Pancreas (tissue), 10 donors: ENCODE data around the gene ARHGEF17. TPM values are rescaled to one million over a fixed set of nuclear protein-coding genes. Genes with fewer than 3 reads are reported as not detected.

ENCODE experiments used
- ATAC-seq, 4 donors: fragments of 200-7000 bp; cut with Tn5 transposase; one replicate each; pipeline versions ENCODE4 v1.8.0 to v1.9.1; 2020; ENCODE audit warnings: mild to moderate bottlenecking in 4 of 4, moderate library complexity in 4 of 4
- DNase-seq, 6 donors: peaks; one replicate each; pipeline ENCODE4 v3.0.0-alpha.2; 2020
- FAIRE-seq: peaks from 2 replicates; lab custom pipeline; 2012; peaks lifted over from hg19 to GRCh38; lab: Jason Lieb, UNC
- H3K27ac ChIP-seq, 4 donors: fragments of 200-600 bp; sonication (generic); 1 replicate in 3 of 4; 2 replicates in 1 of 4; pipeline versions ENCODE4 v1.5.0 to v1.8.0; 2020
- H3K27me3 ChIP-seq, 4 donors: fragments of 200-600 bp; one replicate each; pipeline ENCODE4 v1.8.0; 2021
- H3K36me3 ChIP-seq, 3 donors: fragments of 200-600 bp; sonication (generic) in 1 of 3; one replicate each; pipeline versions ENCODE4 v1.5.0 to v1.8.0; 2020 to 2021
- H3K4me1 ChIP-seq, 3 donors: fragments of 200-600 bp; one replicate each; pipeline ENCODE4 v1.8.0; 2021
- H3K4me3 ChIP-seq, 4 donors: fragments of 200-600 bp; sonication (generic) in 2 of 4; one replicate each; pipeline versions ENCODE4 v1.5.0 to v1.8.0; 2020 to 2021
- H3K9me3 ChIP-seq, 4 donors: fragments of 200-600 bp; one replicate each; pipeline ENCODE4 v1.8.0; 2021
- CTCF ChIP-seq, 4 donors: fragments of 200-600 bp; sonication (generic) in 3 of 4; IDR thresholded peaks; one replicate each; pipeline versions ENCODE4 v1.5.0 to v1.8.0; 2021; ENCODE audit warnings: antibody characterized with exemption in 4 of 4
- WGBS, 2 donors: extraction: QIAGEN DNeasy Blood & Tissue Kit; methylation state at CpG; one replicate each; pipeline ENCODE4 v1.1.7; 2013; 5-methylcytosine and 5-hydroxymethylcytosine counted together
- intact Hi-C, 3 donors: fragments of 100-400 bp; cut with DNase I; formaldehyde crosslinking; loops; one replicate each; pipeline versions ENCODE4 v1.11.1 to v1.14.2; 2022
- polyA plus RNA-seq, 2 donors: library from polyadenylated mRNA; stranded (reverse); fragments of 200-250 nt; gene quantifications; one replicate each; pipeline ENCODE4 v1.2.3, GENCODE V29; 2013
- total RNA-seq, 6 donors: library from RNA; stranded (reverse); fragmentation: NEBNext Ultra II Directional in 4 of 6; extraction: Animal tissue kit (Norgen Biotek cat#: 25700) in 4 of 6; gene quantifications; one replicate each; pipeline versions ENCODE4 v1.2.1 to v1.2.4, GENCODE V29; 2021 to 2023
- donor health status: healthy with polysubstance abuse.
- donor health status: DM: no; HTN: no; CAD: no; lungs with moderate emphysema.
- donor health status: DM: no; HTN: no; CAD: no.
- donor health status: control.
- donor health status: control.
- donor health status: Bipolar disorder and iron deficiency.
- donor health status: DM: yes; HTN: yes; CAD: no.
- donor health status: DM: no; HTN: no; CAD: no.
- donor health status: DM: no; HTN: no; CAD: no.
- donor health status: DM: yes; HTN: yes; CAD: no.

ARHGEF17 gene
- total and polyA plus RNA-seq, 8 donors = 7.0 to 24.0 (median 10.4) TPM

- Histone ChIP-seq H3K27ac (no peak overlapping the region), H3K4me3 (no peak overlapping the region), H3K36me3 (no peaks in the 10 kb centered on the region), H3K27me3 (no peaks in the 10 kb centered on the region), H3K9me3 (no peaks in the 10 kb centered on the region), H3K4me1 (no peaks in the 10 kb centered on the region)
- intact Hi-C loops = loop anchor here in 1 of 3 donors (10.0 kb wide), 1 partner anchor 97 kb away; no protein-coding TSS in a partner anchor
- WGBS, 2 donors = 86 to 90% methylated on average over 3 of the region's 3 CpGs
- DNase-seq = no peak
- no peak for FAIRE-seq
- no peak for TF ChIP-seq CTCF (IDR thresholded peaks at IDR 0.05)
- ATAC-seq = no peak
Measured at GRCh38 chr11:73297702-73298101, 10.4 kb upstream of the ARHGEF17 start.

GRCh38 chr11:73298233-73298632, 9.8 kb upstream of the ARHGEF17 start:
- 77 to 79% methylated on average over 5 of the region's 5 CpGs for WGBS, 2 donors
- Histone ChIP-seq H3K27me3 (no peaks in the 10 kb centered on the region), H3K9me3 (no peaks in the 10 kb centered on the region), H3K4me3 (no peak overlapping the region), H3K36me3 (no peaks in the 10 kb centered on the region), H3K4me1 (no peaks in the 10 kb centered on the region), H3K27ac (no peak overlapping the region)
- TF ChIP-seq CTCF (IDR thresholded peaks at IDR 0.05) = no peak
- ATAC-seq (no peak), FAIRE-seq (no peak), DNase-seq (no peak)
- intact Hi-C loops = loop anchor here in 1 of 3 donors (10.0 kb wide), 1 partner anchor 97 kb away; no protein-coding TSS in a partner anchor

- peak in 1 of 6 donors; percentile 4 for DNase-seq
Measured at GRCh38 chr11:73299751-73300150, 8.3 kb upstream of the ARHGEF17 start.

GRCh38 chr11:73306069-73306841, 1.8 kb upstream of the ARHGEF17 start:
- H3K27ac ChIP-seq = no peak overlapping the region
- intact Hi-C loops = no loop called here

More at GRCh38 chr11:73299751-73300150, 8.3 kb upstream of the ARHGEF17 start:
- no peak for TF ChIP-seq CTCF (IDR thresholded peaks at IDR 0.05)
- no peak overlapping the region for H3K27ac ChIP-seq
- 77 to 93% methylated on average over 10 of the region's 10 CpGs for WGBS, 2 donors
- H3K4me3 ChIP-seq = no peak overlapping the region
- no peaks in the 10 kb centered on the region for H3K27me3 ChIP-seq
- H3K36me3 ChIP-seq = no peaks in the 10 kb centered on the region
- H3K9me3 ChIP-seq = no peaks in the 10 kb centered on the region
- no peak for FAIRE-seq
- intact Hi-C loops = loop anchor here in 1 of 3 donors (10.0 kb wide), 1 partner anchor 95 kb away; no protein-coding TSS in a partner anchor
- ATAC-seq = no peak
- H3K4me1 ChIP-seq = no peaks in the 10 kb centered on the region

More at GRCh38 chr11:73306069-73306841, 1.8 kb upstream of the ARHGEF17 start:
- H3K36me3 ChIP-seq = no peaks in the 10 kb centered on the region
- DNase-seq (no peak), ATAC-seq (no peak), FAIRE-seq (no peak)
- no peak overlapping the region for H3K4me3 ChIP-seq
- no peaks in the 10 kb centered on the region for H3K27me3 ChIP-seq
- no peak for TF ChIP-seq CTCF (IDR thresholded peaks at IDR 0.05)
- WGBS, 2 donors = 66% methylated on average over 7 of the region's 7 CpGs
- no peaks in the 10 kb centered on the region for H3K9me3 ChIP-seq
- H3K4me1 ChIP-seq = peaks cover 0 to 6% (median 0%) of the 10 kb centered on the region in 3 donors
